ENCODE data around the gene CD84.
"Not testable (repeated sequence)": the region's sequence is repeated elsewhere in the genome, so short reads cannot be mapped to it uniquely, and the experiment has no call there.

The CD84 gene, protein sequence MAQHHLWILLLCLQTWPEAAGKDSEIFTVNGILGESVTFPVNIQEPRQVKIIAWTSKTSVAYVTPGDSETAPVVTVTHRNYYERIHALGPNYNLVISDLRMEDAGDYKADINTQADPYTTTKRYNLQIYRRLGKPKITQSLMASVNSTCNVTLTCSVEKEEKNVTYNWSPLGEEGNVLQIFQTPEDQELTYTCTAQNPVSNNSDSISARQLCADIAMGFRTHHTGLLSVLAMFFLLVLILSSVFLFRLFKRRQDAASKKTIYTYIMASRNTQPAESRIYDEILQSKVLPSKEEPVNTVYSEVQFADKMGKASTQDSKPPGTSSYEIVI

DNA sequence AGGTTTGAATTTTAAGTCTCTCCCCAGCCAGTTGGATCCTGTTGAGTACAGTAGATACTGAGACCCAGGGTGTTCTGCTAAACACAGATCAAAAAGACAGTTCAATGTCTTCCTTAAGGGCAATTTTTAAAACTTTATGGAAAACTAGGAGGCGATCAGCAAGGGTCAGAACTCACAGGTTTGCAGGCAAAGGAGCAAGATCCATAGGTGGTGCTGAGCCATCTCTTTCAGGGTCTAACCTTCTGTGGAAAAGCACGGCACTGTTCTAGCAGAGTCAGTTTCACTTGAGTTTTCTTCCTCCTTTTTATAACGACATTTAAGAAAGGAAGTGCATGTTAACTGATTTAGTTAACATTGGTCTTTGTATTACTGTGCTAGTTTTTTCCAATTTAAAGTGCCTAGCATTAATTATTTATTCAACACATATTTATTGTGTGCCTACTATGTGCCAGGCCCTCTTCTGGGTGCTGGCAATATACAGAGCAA is at the start of gene CD84:
Gene CD84, minus strand, starts transcription at position 281 of the 486 bp plus-strand sequence. Its CDS starts 59 bp downstream, at position 222.
- no peak for DNase-seq

DNA sequence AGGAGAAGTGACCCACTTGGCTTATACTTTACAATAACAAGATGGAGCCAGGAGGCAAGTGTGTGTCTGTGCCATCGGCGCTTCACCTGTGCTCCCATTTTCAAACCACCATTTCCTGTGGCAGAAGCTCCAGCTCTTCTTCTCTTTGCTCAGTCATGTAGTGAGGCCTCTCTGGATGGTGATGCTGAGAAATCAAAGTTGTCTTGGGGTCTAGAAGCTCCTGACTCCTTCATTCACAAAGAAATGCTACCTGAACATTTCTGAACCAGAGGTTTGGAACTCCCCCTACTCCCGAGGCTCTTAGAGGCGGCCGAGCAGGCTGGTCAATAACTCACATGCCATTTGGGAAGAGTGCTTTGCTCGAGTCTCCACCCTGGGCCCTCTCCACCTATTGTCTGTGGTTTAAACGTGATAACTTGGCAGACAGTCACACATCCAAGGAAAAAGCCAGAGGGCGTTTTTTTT is 49.5 kb upstream of the CD84 start:
- no peak for DNase-seq

DNA sequence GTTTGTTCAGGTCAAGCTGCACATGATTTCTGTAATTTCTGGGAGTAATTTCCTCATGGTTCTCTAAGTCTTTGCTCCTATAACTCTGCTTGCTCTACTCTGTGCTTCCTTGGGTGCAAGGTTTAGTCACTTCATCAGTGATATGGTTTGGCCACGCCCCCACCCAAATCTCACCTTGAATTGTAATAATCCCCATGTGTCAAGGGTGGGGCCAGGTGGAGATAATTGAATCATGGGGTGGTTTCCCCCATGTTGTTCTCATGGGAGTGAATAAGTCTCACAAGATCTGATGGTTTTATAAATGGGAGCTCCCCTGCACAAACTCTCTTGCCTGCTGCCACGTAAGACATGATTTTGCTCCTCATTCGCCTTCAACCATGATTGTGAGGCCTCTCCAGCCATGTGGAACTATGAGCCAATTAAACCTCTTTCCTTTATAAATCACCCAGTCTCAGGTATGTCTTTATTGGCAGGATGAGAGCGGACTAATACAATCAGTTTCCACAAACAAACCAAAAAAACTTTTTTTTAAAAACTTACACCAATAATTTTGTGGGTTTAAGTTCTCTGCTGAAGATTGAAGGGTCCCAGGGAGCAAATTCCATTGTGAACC is 48.5 kb upstream of the CD84 start:
- not testable (repeated sequence) for DNase-seq

DNA sequence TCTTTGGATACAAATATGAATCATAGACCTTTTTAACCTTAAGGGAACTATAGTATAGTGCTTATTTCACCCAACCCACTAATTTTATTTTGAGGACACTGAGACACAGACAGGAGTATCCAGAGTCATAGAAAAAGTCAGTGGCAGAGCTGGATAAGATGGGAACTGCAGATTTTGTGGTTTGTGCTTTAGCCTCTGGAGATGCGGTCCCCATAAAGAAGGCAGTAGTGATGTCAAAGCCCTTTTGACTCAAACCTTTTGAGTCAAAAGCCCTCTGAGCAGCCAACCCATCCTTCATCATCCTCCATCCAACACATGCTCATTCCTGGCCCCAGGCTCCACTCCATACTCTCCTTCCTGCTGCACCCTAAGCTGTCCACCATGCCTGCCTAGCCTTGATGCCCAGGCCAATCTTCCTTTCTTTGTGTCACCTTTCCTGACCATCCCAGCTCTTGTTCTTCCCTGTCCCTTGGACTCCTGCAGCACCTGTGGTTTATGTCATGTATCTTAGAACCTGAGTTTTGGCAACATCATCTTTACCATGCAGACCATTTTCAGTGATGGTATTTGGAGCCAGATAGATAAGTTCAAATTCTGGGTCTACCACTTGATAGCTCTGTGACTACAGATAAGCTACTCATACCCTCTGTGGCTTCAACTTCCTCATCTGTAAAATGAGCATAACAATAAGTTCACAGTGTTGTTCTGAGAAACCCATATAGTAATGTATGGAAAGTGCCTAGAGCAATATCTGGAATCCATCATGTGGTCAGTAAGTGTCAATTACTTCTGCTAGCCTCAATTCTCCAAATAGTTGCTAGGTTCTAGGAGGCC is 47.4 kb upstream of the CD84 start:
- DNase-seq: no peak

DNA sequence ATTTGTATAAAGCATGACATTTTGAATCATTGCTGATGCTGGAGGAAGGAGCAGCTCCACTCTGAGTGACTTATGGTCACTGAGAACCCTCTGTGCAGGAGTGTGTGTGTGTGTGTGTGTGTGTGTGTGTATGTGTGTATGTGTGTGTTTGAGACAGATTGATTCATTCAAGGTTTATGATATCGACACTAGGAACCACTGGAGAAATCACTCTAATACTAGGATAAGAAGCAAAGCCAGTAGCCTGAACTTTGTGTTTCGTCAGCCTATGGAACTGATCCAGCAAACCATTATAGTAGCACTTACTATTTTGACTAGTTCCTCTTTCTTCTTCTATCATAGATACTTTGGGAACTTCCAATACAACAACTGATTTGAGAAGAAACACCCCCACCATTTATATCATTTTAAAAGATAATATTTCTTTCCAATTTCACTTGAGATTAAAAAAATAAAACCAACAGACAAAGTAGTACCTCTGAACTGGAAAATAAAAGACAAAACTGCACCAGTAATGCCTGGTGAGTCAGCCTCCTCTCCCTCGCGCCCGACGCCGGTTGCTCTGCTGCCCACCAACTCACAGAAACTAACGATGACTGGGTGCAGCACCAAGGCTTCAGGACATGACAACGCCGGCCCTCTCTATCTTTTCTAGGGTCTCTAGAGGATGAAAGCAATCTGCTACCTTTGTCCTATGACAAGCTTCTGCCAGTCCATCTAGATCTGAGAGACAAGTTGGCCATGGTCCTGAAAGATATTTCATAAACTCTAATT is 46.6 kb upstream of the CD84 start:
- DNase-seq: peak in 1 of 2 donors; percentile 55

DNA sequence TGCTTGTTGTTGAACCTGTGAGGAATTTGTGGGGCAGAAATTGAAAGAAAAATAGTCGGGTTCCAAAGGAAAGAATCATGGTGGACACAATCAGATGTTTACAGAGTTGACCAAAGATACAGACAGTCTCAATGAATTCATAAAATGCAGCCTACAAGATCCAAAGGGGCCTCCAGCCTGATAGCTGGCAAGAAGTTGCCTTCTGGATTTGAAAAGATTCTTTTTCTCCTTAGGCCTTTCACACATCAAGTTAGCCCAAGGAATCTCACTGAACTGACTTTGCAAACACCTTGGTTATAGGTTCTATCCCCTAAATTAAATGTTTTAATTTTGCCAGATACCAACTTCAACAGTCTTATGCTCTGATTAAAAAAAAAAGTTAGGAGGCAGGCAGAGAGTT is 46.0 kb upstream of the CD84 start:
- DNase-seq: no peak

DNA sequence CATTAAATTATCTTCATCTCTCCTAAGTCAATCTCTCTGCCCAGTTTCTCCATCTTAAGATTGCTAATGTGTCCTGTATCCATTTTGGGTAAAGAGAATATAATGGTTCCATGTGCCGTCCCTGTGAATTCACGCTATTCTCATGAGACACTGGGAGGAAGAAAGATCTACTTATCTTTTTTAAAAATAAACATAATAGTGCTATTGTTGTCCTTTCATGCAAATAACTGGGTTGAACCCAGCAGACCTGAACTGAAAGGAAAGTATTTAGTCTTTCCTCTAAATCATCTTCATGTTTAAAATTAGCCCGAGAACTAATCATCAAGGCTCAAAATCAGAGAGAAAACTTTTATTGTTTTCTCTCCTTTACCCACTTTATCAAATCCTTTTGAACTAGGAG is 45.2 kb upstream of the CD84 start:
- DNase-seq: no peak

DNA sequence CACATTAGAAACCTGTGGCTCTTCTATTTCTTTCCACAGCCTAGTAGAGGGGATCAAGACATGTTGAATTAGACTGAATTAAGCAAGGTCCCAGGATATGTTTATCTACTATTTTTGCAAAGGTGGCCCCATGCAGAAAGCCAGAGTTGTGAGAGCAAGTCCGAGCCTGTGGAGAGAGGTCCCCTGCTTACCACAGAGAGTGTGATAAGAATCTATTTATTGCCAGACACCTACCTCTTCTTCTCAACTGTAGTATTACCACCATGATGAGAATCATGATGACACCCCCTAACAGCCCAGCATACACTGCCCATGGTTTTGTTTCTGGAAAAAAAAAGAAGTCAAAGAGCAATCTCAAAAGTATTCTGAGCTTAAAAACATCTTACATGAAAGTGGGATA is 44.6 kb upstream of the CD84 start:
- DNase-seq: no peak

DNA sequence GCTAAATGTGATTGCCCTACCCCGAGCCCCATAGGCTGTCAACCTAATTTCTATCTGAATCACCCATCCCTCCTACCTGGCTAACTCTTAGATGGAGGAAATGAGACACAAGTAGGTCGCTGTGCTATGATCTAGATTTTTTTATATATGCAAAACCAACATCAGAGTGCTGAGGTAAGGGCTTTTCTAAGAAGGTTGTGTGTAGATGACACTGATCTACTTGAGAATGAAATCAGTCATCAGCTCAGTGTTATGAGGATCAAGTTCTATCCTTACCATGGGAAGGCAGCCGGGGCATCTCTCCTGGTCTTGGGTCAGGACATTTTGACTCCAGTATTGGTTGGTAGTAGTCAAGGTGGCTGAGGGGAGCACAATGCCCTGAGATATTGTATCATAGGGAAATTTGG is 43.9 kb upstream of the CD84 start:
- no peak for DNase-seq

DNA sequence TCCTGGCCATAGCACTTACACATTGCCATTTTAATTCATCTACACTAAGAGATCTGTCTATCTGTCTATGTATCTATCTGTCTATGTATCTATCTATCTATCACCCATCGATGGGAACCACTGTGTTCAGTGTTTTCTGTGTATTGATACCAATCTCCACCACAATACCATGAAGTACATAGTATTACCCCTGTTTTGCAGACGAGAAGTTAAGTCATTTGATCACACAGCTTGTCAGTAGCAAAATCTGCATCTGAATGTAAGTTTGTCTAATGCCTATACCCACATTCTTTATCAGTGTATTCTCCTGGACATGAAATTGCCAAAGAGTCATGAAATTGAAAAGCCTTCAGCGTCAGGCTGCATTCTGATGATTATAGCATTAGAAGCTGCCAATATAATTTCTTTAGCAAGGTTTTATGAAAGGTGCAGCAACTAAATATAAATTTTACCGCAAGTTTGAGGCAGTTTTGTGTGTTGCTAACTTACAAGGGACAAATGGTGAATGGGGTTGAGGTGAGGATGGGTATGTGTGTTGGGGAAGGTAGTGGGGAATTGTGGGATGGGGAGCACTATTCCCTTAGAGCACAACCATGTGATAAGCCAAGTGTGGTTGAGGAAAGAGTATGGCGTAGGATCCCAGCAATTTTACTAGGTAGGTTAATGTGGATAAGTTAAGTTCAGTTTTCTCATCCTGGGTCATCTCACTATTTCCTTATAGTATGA is 43.4 kb upstream of the CD84 start:
- DNase-seq: no peak

DNA sequence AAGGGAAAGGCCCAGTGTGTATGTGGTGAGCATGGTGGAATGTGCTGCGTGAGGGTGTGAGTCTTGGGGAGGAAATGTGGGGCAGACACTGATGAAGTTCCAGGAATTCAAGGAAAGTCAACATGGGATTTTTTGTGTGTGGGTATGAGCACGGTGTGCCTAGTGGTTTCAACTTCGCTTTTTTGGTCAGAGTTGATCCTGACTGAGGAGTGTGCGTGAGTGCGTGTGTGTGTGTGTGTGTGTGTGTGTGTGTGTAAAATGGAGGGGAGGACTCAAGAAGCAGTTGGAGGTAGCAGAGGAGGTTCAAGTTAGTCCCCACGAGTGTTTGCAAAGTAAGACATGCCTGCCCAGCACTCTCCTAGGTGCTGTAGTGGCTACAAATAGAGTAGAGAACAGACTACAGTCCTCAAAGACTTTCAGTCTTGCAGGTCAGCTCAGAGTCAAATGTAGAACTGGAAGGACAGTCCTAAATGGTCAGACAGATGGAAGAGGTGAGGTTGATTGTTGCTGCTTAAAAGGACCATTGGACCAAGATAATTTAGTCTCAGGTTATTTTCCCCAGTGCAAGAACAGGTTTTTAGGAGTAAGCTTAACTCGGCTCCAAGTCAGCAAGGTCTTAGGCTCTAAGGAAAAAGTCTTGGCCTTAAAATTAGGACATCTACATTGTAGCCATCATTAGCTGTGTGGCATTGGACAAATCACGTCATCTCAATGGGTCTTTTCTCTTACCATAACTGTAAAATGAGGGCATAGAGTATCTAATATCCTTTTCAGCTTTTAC is 42.5 kb upstream of the CD84 start:
- DNase-seq: no peak

DNA sequence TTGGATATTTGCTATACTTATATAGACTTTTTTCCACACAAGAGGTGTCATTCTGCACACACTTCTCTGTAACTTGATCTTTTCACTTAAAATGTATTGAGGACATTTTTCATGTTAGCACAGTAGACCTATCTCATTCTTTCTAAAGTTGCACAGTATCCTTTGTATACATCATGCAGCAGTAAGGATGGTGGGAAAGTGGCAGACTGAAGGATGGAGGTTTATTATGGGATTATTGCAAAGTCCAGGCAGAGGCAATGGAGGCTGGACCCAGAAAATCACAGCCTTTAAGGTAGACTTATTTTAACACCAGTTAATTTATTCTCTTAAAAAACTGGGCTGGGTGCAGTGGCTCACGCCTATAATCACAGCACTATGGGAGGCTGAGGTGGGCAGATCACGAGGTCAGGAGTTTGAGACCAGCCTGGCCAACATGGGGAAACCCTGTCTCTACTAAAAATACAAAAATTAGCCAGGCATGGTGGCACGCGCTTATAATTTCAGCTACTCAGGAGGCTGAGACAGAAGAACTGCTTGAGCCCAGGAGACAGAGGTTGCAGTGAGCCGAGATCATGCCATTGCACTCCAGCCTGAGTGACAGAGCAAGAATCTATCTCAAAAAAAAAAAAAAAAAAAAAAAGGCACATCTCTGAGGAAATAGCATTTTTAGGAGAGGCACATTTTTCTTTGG is 41.8 kb upstream of the CD84 start:
- no peak for DNase-seq

DNA sequence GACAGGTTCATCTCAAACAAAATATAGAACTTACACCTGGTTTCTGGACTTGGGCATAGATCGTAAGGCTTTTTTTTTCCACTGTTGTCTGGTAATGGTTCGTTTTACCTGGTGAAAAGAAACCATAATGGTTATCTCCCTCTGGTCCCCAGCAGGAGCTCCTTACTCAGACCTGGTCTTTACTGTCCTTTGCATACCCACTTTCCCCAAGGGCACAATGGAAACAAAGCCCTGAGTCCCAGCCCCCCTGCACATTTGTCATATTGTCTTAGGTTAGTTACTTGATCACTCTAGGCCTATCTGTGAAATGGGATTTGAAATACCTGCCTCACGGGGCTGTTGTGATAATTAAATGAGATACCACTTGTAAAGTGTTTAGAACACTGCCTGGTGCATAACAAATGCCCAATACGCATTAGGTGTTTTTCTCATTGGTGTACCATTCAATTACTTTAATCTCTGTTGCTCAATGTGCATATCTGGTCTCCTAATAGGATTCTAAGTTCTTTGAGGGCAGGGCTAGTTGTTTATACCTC is 40.5 kb upstream of the CD84 start:
- DNase-seq: no peak

DNA sequence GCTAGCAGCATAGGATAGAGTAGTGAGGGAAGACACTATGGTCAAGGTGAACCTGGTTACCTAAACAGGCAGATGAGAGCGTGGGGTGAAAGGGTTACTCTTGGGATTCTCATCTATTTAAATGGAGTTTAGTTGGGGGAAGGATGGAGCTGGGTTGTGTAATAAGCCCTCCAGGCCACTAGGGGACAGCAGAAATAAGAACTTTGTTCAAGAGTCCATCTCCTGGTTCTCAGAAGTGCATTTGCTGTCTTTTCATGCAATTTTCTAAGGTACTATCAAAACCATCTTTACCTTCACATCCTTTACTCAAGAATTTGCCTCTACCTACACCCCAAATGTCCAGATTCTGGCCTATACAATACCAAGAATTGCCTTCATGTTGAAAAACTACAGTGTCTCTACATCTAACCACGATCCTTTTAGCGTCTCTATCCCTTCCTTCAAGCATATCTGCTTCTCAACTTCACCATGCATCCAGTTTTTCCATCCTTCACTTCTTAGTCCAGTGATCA is 39.5 kb upstream of the CD84 start:
- DNase-seq: no peak

DNA sequence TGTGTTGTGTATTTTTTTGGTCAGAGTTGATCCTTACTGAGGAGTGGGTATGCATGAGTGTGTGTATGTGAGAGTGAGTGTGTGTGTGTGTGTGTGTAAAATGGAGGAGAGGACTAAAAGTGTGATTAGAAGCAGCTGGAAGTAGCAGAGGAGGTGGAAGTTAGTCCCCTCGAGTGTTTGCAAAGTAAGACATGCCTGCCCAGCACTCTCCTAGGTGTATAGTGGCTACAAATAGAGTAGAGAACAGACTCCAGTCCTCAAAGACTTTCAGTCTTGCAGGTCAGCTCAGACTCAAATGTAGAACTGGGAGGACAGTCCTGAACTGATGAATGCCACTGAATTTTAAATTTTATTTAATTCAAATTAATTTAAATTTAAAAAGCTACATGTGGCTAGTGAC is 39.0 kb upstream of the CD84 start:
- DNase-seq: no peak

DNA sequence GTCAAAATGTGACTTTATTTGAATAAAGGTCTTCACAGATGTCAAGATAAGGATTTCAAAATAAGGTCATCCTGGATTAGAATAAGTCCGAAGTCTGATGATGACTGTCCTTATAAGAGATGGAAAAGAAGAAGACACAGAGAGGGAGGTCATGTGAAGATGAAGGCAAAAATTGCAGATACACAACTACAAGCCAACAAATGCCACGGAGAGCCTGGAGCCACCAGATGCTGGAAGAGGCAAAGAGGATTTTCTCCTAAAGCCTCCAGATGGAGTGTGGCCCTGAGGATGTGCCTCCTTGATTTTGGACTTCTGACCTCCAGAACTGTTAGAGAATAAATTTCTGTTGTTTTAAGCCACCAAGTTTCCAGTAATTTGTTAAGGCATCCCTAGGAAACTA is 36.4 kb upstream of the CD84 start:
- DNase-seq: no peak

DNA sequence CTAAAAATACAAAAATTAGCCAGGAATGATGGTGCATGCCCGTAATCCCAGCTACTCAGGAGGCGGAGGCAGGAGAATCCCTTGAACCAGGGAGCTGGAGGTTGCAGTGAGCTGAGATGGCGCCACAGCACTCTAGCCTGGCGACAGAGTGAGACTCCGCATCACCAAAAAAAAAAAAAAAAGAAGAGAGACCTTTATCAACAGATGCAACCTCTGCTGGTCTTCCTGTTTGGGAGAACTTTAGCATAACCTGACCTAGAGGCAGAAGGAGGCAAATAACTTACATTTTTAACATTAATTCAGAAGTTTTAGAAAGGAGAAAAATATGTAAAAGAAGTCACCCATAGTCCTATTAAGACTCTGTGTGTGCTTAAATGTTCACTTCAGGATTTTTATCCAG is 35.1 kb upstream of the CD84 start:
- DNase-seq: no peak

DNA sequence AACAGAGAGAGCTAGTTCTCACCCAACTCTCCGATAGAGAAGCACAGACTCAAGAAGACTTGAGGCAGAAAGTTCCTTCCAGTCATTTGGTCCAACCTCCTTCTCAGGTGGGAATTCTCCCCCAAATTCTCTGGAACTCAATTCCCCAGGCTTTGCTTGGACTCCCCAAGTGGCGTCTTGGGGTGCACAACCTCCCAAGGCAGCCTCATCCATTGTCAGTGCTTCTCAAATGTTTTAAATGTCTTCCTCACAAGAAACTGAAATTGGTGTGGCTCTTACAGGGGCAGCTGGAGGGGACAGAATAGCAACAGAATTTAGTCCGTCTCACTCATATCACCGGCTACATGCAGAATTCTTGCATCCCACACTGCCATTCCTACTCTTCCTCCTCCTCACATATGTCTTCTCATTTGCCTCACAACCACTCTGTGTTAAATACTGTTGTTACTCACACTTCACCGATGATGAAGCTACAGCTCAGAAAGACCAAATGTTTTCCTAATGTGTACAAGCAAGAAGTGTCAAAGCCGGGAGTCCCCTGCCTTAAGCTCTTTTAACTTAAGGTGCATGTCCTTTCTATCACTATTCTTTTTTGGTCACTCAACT is 33.4 kb upstream of the CD84 start:
- DNase-seq: no peak

DNA sequence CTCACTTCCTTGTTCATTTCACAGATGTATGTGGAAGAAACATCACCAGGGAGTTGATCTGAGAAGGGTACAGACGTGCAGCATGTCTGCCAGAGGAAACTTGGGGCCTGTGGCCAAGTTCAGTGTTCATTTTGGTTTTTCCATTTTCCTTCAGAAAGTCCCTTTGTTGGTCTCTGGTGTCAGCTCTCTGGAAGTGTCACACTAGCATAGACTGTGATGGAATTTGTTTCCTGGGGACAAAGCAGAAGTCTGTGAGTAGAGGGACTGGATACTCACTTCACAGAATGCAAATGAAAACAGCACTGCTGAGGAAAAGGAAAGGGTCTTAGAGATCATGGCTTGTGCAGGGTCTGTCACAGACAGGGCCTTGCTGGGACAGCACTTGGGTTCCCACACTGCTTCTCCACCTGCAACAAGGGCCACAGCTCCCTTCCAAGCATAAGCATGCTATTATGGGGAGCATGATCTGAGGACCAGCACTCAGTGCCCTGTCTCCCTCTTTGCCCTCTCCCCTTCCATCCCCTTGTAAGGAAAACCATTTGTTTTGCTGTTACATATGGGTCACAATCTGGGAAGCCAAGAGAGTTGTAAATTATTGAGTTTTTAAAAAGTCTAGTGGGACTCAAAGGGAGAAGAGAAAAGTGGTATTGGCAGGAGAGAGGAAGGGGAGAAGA is 31.4 kb upstream of the CD84 start:
- DNase-seq: no peak

All from stimulated activated CD4-positive, alpha-beta T cell treated with anti-CD3 and anti-CD28 coated beads, Interleukin-2, amount 100 ng/mL, for 48 hours (primary cell).